GM12878 (cell line): ENCODE data around the gene QSOX1. TPM values are rescaled to one million over a fixed set of nuclear protein-coding genes. Genes with fewer than 3 reads are reported as not detected.

ENCODE experiments used
- ATAC-seq: fragments of 200-7000 bp; cut with Tn5 transposase; 3 replicates; pipeline ENCODE4 v1.9.1; 2020; ENCODE audit warnings: mild to moderate bottlenecking, moderate library complexity
- BruUV-seq: library from RNA; stranded (reverse); fragments of 400-500 nt; replicated peaks from 2 replicates; lab custom pipeline; 2021; lab: Mats Ljungman, UMichigan
- CTCF ChIA-PET: fragments of 300-600 bp; sonication (Branson Sonifier 250); formaldehyde crosslinking; extraction: SDS; loops from one replicate; lab custom pipeline; 2021; ENCODE audit warnings: inconsistent platforms; lab: Yijun Ruan, JAX
- POLR2A ChIA-PET: fragments of 350-600 bp; formaldehyde crosslinking; extraction: SDS; loops from one replicate; lab custom pipeline; 2021; ENCODE audit warnings: inconsistent platforms; lab: Charles Lee
- RAD21 ChIA-PET: fragments of 300-600 bp; sonication (Branson Sonifier 250); formaldehyde crosslinking; loops from one replicate; lab custom pipeline; 2023; ENCODE audit warnings: antibody characterized with exemption; ENCODE audit not compliant: unreplicated experiment; lab: Charles Lee
- SMC1A ChIA-PET: fragments of 300-600 bp; sonication (Branson Sonifier 250); formaldehyde crosslinking; loops from one replicate; lab custom pipeline; 2023; ENCODE audit not compliant: unreplicated experiment, uncharacterized antibody; lab: Charles Lee
- DNase-seq: peaks from one replicate; pipeline ENCODE4 v3.0.0-alpha.2; 2011; ENCODE audit warnings: low read depth, low spot score
- FAIRE-seq: peaks from 3 replicates; lab custom pipeline; 2011; peaks lifted over from hg19 to GRCh38; lab: Jason Lieb, UNC
- H2AFZ ChIP-seq: 2 replicates; pipeline ENCODE4 v1.6.0; 2011; ENCODE audit warnings: low read depth, low read length, control low read depth; ENCODE audit not compliant: control insufficient read depth
- H3K27ac ChIP-seq: 2 replicates; pipeline ENCODE4 v1.5.1; 2011; ENCODE audit warnings: control low read depth; ENCODE audit not compliant: control insufficient read depth, insufficient read depth
- H3K27me3 ChIP-seq, 2 experiments: replicated peaks in 1 of 2; 2 replicates each; pipeline versions ENCODE4 v1.6.0 to v1.6.1; 2011; ENCODE audit warnings: low read length in 1 of 2; ENCODE audit not compliant: control insufficient read depth in 2 of 2, insufficient read depth in 2 of 2
- H3K36me3 ChIP-seq, 2 experiments: 2 replicates each; pipeline ENCODE4 v1.5.1; 2011; ENCODE audit warnings: low read length in 1 of 2; ENCODE audit not compliant: control insufficient read depth in 2 of 2, insufficient read depth in 2 of 2
- H3K4me1 ChIP-seq: 2 replicates; pipeline ENCODE4 v1.6.1; 2011; ENCODE audit warnings: mild to moderate bottlenecking, low read length, moderate library complexity, mixed read lengths; ENCODE audit not compliant: control insufficient read depth, insufficient read depth
- H3K4me2 ChIP-seq: 2 replicates; pipeline ENCODE4 v1.6.0; 2011; ENCODE audit warnings: control low read depth; ENCODE audit not compliant: control insufficient read depth, insufficient read depth
- H3K4me3 ChIP-seq: fragments of 200-600 bp; sonication (generic); 2 replicates; pipeline ENCODE4 v1.5.1; 2016
- H3K79me2 ChIP-seq: 2 replicates; pipeline ENCODE4 v1.6.0; 2011; ENCODE audit warnings: low read length; ENCODE audit not compliant: control insufficient read depth, insufficient read depth
- H3K9ac ChIP-seq: 2 replicates; pipeline ENCODE4 v1.8.0; 2011; ENCODE audit warnings: low read length, control low read depth, mixed read lengths; ENCODE audit not compliant: control insufficient read depth, insufficient read depth
- H3K9me3 ChIP-seq: replicated peaks from 3 replicates; pipeline ENCODE4 v1.5.1; 2011; ENCODE audit warnings: mild to moderate bottlenecking, low read length; ENCODE audit not compliant: control insufficient read depth, insufficient read depth
- H4K20me1 ChIP-seq: 2 replicates; pipeline ENCODE4 v1.6.0; 2011; ENCODE audit not compliant: control insufficient read depth, insufficient read depth
- CHD4 ChIP-seq: fragments of 200-600 bp; sonication (generic); IDR thresholded peaks from 2 replicates; pipeline ENCODE4 v1.6.1; 2016; ENCODE audit warnings: mild to moderate bottlenecking
- EGR1 ChIP-seq, 2 experiments: IDR thresholded peaks; 1 replicate in 1 of 2; 2 replicates in 1 of 2; pipeline ENCODE4 v1.6.1; 2011 to 2012; ENCODE audit warnings: low read depth in 2 of 2, low read length in 2 of 2, borderline replicate concordance in 1 of 2, mild to moderate bottlenecking in 1 of 2, moderate library complexity in 1 of 2
- EZH2 ChIP-seq: IDR thresholded peaks from 2 replicates; pipeline ENCODE4 v1.6.1; 2012; ENCODE audit warnings: low read depth, mild to moderate bottlenecking, control low read depth, inconsistent platforms, low read length, borderline replicate concordance; ENCODE audit not compliant: control insufficient read depth
- RB1 ChIP-seq: fragments of 450-650 bp; formaldehyde crosslinking; IDR thresholded peaks from 2 replicates; pipeline ENCODE4 v1.6.1; 2017; ENCODE audit warnings: mild to moderate bottlenecking, borderline replicate concordance
- SPI1 ChIP-seq: IDR thresholded peaks from 2 replicates; pipeline ENCODE4 v1.6.1; 2011; ENCODE audit warnings: low read depth, mild to moderate bottlenecking, low read length, moderate library complexity, borderline replicate concordance; ENCODE audit not compliant: insufficient read depth
- ZNF384 ChIP-seq: IDR thresholded peaks from 2 replicates; pipeline ENCODE4 v1.6.1; 2012; ENCODE audit warnings: low read depth, mild to moderate bottlenecking, low read length, improper control_type of control experiment, borderline replicate concordance
- WGBS: methylation state at CpG from one replicate; pipeline ENCODE4 v1.1.6; 2016; ENCODE audit warnings: low lambda C conversion rate; ENCODE audit not compliant: insufficient replicate concordance, insufficient coverage; ENCODE audit errors: missing lambda C conversion rate; 5-methylcytosine and 5-hydroxymethylcytosine counted together
- in situ Hi-C: fragments of 300-500 bp; cut with MboI; formaldehyde crosslinking; loops from 9 replicates; pipeline ENCODE4 v1.14.3; 2018; ENCODE audit warnings: mixed read lengths
- intact Hi-C: fragments of 100-400 bp; cut with micrococcal nuclease; formaldehyde crosslinking; loops from one replicate; pipeline ENCODE4 v1.14.2; 2022; ENCODE audit not compliant: unreplicated experiment
- polyA plus RNA-seq, 11 experiments: library from polyadenylated mRNA; depleted of rRNA in 4 of 11; unstranded in 6 of 11; stranded (reverse) in 5 of 11; fragments of >200 nt; fragmentation: Nextera tagmentation in 4 of 11; fragmentation: Illumina TruSeq in 1 of 11; extraction: Ambion mirVana in 4 of 11; extraction: Trizol in 1 of 11; gene quantifications; 1 replicate in 1 of 11; 2 replicates in 10 of 11; pipeline versions ENCODE4 v1.2.1 to v1.2.3, GENCODE V29; 2011 to 2016; ENCODE audit warnings: inconsistent platforms in 2 of 11, missing spikeins in 2 of 11, low read depth in 1 of 11
- total RNA-seq, 4 experiments: library from RNA; depleted of rRNA in 3 of 4; stranded (reverse); fragments of >200 nt in 3 of 4; fragmentation: Illumina TruSeq in 1 of 4; extraction: Trizol in 1 of 4; gene quantifications; 2 replicates each; pipeline versions ENCODE4 v1.2.1 to v1.2.3, GENCODE V29; 2013 to 2021
- TF ChIP-seq, protein P1 (sequence below): fragments of 150-350 bp; IDR thresholded peaks from 2 replicates; pipeline ENCODE4 v1.6.1; 2014; ENCODE audit warnings: mild to moderate bottlenecking, low read depth, low read length
- TF ChIP-seq, protein P2 (sequence below): fragments of 450-650 bp; conservative IDR thresholded peaks from 2 replicates; pipeline ENCODE4 v1.6.1; 2017; ENCODE audit warnings: mild to moderate bottlenecking, moderate library complexity
- TF ChIP-seq, protein P3 (sequence below): fragments of 450-650 bp; formaldehyde crosslinking; IDR thresholded peaks from 2 replicates; pipeline ENCODE4 v1.4.0; 2020; ENCODE audit warnings: mild to moderate bottlenecking, moderate library complexity

QSOX1 gene
- total and polyA plus RNA-seq, 10 of the 15 experiments (the other 5 are each of a cell fraction or from before 2014, with no cell fraction given) = 1.8 to 31.3 (median 11.2) TPM

DNA sequence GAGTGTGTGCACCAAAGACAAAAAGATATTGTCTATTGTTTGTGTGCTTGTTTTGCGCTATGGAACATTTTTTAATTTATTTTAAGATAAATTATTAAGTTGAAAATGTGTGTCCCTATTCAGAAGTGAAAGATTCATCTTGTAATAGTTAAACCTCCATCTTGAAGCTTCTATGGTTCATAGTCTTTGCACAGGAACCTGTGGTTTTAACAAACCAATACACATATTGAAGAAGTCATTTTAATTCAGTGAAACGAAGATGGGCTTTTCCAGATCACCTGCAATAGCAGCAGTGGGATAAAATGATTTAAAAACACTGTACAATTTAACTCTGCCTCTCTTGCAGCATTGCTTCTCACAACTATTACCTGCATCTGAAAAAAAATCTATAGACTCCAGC lies 42.6 kb upstream of the QSOX1 start (continued):
- TF ChIP-seq, protein P1, sequence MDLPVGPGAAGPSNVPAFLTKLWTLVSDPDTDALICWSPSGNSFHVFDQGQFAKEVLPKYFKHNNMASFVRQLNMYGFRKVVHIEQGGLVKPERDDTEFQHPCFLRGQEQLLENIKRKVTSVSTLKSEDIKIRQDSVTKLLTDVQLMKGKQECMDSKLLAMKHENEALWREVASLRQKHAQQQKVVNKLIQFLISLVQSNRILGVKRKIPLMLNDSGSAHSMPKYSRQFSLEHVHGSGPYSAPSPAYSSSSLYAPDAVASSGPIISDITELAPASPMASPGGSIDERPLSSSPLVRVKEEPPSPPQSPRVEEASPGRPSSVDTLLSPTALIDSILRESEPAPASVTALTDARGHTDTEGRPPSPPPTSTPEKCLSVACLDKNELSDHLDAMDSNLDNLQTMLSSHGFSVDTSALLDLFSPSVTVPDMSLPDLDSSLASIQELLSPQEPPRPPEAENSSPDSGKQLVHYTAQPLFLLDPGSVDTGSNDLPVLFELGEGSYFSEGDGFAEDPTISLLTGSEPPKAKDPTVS = no peak
- TF ChIP-seq, protein P2, sequence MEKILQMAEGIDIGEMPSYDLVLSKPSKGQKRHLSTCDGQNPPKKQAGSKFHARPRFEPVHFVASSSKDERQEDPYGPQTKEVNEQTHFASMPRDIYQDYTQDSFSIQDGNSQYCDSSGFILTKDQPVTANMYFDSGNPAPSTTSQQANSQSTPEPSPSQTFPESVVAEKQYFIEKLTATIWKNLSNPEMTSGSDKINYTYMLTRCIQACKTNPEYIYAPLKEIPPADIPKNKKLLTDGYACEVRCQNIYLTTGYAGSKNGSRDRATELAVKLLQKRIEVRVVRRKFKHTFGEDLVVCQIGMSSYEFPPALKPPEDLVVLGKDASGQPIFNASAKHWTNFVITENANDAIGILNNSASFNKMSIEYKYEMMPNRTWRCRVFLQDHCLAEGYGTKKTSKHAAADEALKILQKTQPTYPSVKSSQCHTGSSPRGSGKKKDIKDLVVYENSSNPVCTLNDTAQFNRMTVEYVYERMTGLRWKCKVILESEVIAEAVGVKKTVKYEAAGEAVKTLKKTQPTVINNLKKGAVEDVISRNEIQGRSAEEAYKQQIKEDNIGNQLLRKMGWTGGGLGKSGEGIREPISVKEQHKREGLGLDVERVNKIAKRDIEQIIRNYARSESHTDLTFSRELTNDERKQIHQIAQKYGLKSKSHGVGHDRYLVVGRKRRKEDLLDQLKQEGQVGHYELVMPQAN = no peak
- no peak for TF ChIP-seq EZH2
- no peak for TF ChIP-seq SPI1

DNA sequence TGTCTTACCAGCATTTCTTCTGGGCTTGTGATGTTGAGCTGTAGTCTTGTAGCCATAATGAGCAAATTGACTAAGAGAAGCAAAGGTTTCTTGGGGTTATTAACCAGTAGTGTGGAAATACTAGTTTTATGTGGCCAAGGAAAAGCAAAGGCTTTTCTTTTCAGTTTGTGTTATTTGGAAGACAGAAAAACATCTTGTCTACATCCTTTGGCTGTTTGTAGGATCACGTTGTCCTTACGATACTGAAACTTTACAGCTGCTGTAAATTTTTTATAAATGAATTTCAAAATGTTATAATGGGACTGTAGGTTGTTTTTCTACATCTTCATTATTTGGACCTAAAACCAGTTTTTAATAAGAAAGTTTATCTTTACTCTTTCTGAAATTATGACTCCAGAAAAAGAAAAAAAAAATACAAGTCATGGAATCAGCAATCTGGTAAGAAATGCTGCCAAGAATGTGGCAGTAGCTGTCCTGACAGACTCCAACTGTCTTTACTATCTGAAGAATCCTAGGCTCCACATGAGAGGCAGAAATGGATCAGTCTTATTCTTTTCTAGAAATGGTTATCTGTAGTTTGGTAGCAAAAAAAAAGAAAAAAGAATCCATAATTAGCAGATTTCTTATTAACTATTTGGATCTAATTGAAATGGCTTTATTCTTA lies 41.6 kb upstream of the QSOX1 start:
- intact Hi-C loops (no loop called here), in situ Hi-C loops (no loop called here)
- Histone ChIP-seq H3K9me3 (no peaks in the 10 kb centered on the region), H3K27ac (no peak overlapping the region), H3K36me3 (peaks cover 0 to 17% of the 10 kb centered on the region in 2 experiments; a peak in 2 of 4 replicates), H3K27me3 (no peaks in the 10 kb centered on the region), H2AFZ (no peak overlapping the region), H4K20me1 (no peaks in the 10 kb centered on the region), H3K4me1 (no peaks in the 10 kb centered on the region), H3K79me2 (no peaks in the 10 kb centered on the region), H3K4me3 (no peak overlapping the region), H3K9ac (no peak overlapping the region), H3K4me2 (no peak overlapping the region)
- TF ChIP-seq EGR1 (IDR thresholded peaks at IDR 0.05; ENCODE audit: borderline replicate concordance in 1 of 2, low read depth in 2 of 2, low read length in 2 of 2) (no peak), CHD4 (no peak), RB1 (no peak), ZNF384 (no peak)
- TF ChIP-seq, protein P3, sequence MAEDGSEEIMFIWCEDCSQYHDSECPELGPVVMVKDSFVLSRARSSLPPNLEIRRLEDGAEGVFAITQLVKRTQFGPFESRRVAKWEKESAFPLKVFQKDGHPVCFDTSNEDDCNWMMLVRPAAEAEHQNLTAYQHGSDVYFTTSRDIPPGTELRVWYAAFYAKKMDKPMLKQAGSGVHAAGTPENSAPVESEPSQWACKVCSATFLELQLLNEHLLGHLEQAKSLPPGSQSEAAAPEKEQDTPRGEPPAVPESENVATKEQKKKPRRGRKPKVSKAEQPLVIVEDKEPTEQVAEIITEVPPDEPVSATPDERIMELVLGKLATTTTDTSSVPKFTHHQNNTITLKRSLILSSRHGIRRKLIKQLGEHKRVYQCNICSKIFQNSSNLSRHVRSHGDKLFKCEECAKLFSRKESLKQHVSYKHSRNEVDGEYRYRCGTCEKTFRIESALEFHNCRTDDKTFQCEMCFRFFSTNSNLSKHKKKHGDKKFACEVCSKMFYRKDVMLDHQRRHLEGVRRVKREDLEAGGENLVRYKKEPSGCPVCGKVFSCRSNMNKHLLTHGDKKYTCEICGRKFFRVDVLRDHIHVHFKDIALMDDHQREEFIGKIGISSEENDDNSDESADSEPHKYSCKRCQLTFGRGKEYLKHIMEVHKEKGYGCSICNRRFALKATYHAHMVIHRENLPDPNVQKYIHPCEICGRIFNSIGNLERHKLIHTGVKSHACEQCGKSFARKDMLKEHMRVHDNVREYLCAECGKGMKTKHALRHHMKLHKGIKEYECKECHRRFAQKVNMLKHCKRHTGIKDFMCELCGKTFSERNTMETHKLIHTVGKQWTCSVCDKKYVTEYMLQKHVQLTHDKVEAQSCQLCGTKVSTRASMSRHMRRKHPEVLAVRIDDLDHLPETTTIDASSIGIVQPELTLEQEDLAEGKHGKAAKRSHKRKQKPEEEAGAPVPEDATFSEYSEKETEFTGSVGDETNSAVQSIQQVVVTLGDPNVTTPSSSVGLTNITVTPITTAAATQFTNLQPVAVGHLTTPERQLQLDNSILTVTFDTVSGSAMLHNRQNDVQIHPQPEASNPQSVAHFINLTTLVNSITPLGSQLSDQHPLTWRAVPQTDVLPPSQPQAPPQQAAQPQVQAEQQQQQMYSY (CRISPR knock-in tag) = no peak
- BruUV-seq = no TSS peak
- ChIA-PET POLR2A (no interaction called here), SMC1A (interaction anchor here (0.6 to 1.7 kb wide), 3 partner anchors 66 to 81 kb away, joined by 3 to 7 read pairs (median 6); no protein-coding TSS in a partner anchor), CTCF (interaction anchor here (0.8 to 1.4 kb wide), 2 partner anchors 66 to 361 kb away, joined by 3 to 6 read pairs; no protein-coding TSS in a partner anchor), RAD21 (no interaction called here)
- no peak for ATAC-seq
- WGBS = 70% methylated on average over 2 of the region's 2 CpGs
- DNase-seq = no peak
- FAIRE-seq = no peak
